ENCODE measurements around the gene ATP6V1E1. TPM values are rescaled to one million over a fixed set of nuclear protein-coding genes. Genes with fewer than 3 reads are reported as not detected.
"Not testable (repeated sequence)": the region's sequence is repeated elsewhere in the genome, so short reads cannot be mapped to it uniquely, and the experiment has no call there.

ATP6V1E1 gene
- 73.9 and 74.0 TPM in 2 replicates for total RNA-seq

- Mint-ChIP-seq H3K4me1 (peaks cover 32% of the 10 kb centered on the region), H3K27ac (peak within 1 kb of the TSS; percentile 97), H3K27me3 (no peaks in the 10 kb centered on the region), H3K36me3 (ENCODE audit: low read depth) (peaks cover 29% of the 10 kb centered on the region), H3K9me3 (no peaks in the 10 kb centered on the region), H3K4me3 (peak within 1 kb of the TSS; percentile 98)
- ATAC-seq (ENCODE audit: low read depth), result peak; percentile 100
- intact Hi-C loops (cut with micrococcal nuclease), result loop anchor here (1.0 kb wide), 3 partner anchors 10 to 449 kb away; partner anchors contain the start of genes BCL2L13 and PEX26
- DNase-seq, result peak; percentile 94
- ChIA-PET CTCF (no interaction called here), POLR2A (interaction anchor here (0.7 to 1.7 kb wide), 4 partner anchors 11 to 427 kb away, joined by 3 to 9 read pairs (median 7); partner anchors contain the start of gene BCL2L13)
- TF ChIP-seq CTCF (IDR thresholded peaks at IDR 0.05), result no peak
Measured at GRCh38 chr22:17628406-17629172, at the start of gene ATP6V1E1. ATP6V1E1 (minus strand) TSS chr22:17628749; CDS start chr22:17628635, 114 bp downstream.

GRCh38 chr22:17675584-17675983 lies 47.0 kb upstream of the ATP6V1E1 start:
- POLR2A ChIA-PET, result no interaction called here
- no peak overlapping the region for H3K27ac Mint-ChIP-seq
- peaks cover 6% of the 10 kb centered on the region for H3K4me1 Mint-ChIP-seq
- no peaks in the 10 kb centered on the region for H3K27me3 Mint-ChIP-seq
- TF ChIP-seq CTCF (IDR thresholded peaks at IDR 0.05), result no peak
- DNase-seq, result no peak
- peaks cover 8% of the 10 kb centered on the region for H3K36me3 Mint-ChIP-seq (ENCODE audit: low read depth)
- no peaks in the 10 kb centered on the region for H3K9me3 Mint-ChIP-seq
- H3K4me3 Mint-ChIP-seq, result no peak overlapping the region
- ATAC-seq (ENCODE audit: low read depth), result no peak
- intact Hi-C loops (cut with micrococcal nuclease), result no loop called here
- CTCF ChIA-PET, result no interaction called here

GRCh38 chr22:17674152-17674551 lies 45.6 kb upstream of the ATP6V1E1 start:
- no peak overlapping the region for H3K27ac Mint-ChIP-seq
- POLR2A ChIA-PET, result no interaction called here
- peaks cover 19% of the 10 kb centered on the region for H3K36me3 Mint-ChIP-seq (ENCODE audit: low read depth)

GRCh38 chr22:17672417-17672991 lies 44.0 kb upstream of the ATP6V1E1 start:
- H3K4me1 Mint-ChIP-seq, result peaks cover 15% of the 10 kb centered on the region
- H3K36me3 Mint-ChIP-seq (ENCODE audit: low read depth), result peaks cover 20% of the 10 kb centered on the region
- H3K27me3 Mint-ChIP-seq, result no peaks in the 10 kb centered on the region
- TF ChIP-seq CTCF (IDR thresholded peaks at IDR 0.05), result no peak
- no peak for ATAC-seq (ENCODE audit: low read depth)
- no peak overlapping the region for H3K4me3 Mint-ChIP-seq
- H3K27ac Mint-ChIP-seq, result no peak overlapping the region
- no peak for DNase-seq
- intact Hi-C loops (cut with micrococcal nuclease), result no loop called here
- H3K9me3 Mint-ChIP-seq, result no peaks in the 10 kb centered on the region
- CTCF ChIA-PET, result no interaction called here
- POLR2A ChIA-PET, result no interaction called here

More at GRCh38 chr22:17674152-17674551, 45.6 kb upstream of the ATP6V1E1 start:
- Mint-ChIP-seq H3K4me3 (no peak overlapping the region), H3K9me3 (no peaks in the 10 kb centered on the region), H3K4me1 (peaks cover 16% of the 10 kb centered on the region), H3K27me3 (no peaks in the 10 kb centered on the region)
- intact Hi-C loops (cut with micrococcal nuclease), result no loop called here
- DNase-seq (no peak), ATAC-seq (ENCODE audit: low read depth) (no peak)
- CTCF ChIA-PET, result no interaction called here
- TF ChIP-seq CTCF (IDR thresholded peaks at IDR 0.05), result no peak

- CTCF ChIA-PET; H3K9me3 Mint-ChIP-seq; H3K27ac Mint-ChIP-seq; POLR2A ChIA-PET; intact Hi-C loops (cut with micrococcal nuclease); H3K27me3 Mint-ChIP-seq; ATAC-seq (ENCODE audit: low read depth); DNase-seq; H3K4me3 Mint-ChIP-seq: not testable (repeated sequence)
- Mint-ChIP-seq H3K4me1 (peaks cover 15% of the 10 kb centered on the region), H3K36me3 (ENCODE audit: low read depth) (peaks cover 26% of the 10 kb centered on the region)
Measured at GRCh38 chr22:17671521-17672092, 43.1 kb upstream of the ATP6V1E1 start.

Measured in activated B cell treated with CpG ODN at 0.5 μM for 24 hours (primary cell).